Activated T-helper 2 cell treated with anti-CD3 and anti-CD28 coated beads, Interferon-gamma antibody, Interleukin-2, Interleukin-4, amounts not matched to agents 10 μg/mL and 5 μg/mL and 100 μg/mL, durations not matched to agents 14 hours and 24 hours and 36 hours (primary cell): Measurements from ENCODE around the gene ZDHHC7. TPM values are rescaled to one million over a fixed set of nuclear protein-coding genes. Genes with fewer than 3 reads are reported as not detected.
"Not testable (repeated sequence)": the region's sequence is repeated elsewhere in the genome, so short reads cannot be mapped to it uniquely, and the experiment has no call there.

Experiments
- DNase-seq: peaks from one replicate; pipeline ENCODE4 v3.0.0; 2021; ENCODE audit warnings: low spot score
- H3K27ac Mint-ChIP-seq: one replicate; pipeline ENCODE4 v1.8.0; 2021; ENCODE audit warnings: mixed read lengths
- H3K27me3 Mint-ChIP-seq: one replicate; pipeline ENCODE4 v1.8.0; 2021; ENCODE audit warnings: low read depth, mixed read lengths
- H3K36me3 Mint-ChIP-seq: one replicate; pipeline ENCODE4 v1.8.0; 2021; ENCODE audit warnings: low read depth, mixed read lengths
- H3K4me1 Mint-ChIP-seq: one replicate; pipeline ENCODE4 v1.8.0; 2021; ENCODE audit warnings: low read depth, mixed read lengths
- H3K4me3 Mint-ChIP-seq: one replicate; pipeline ENCODE4 v1.8.0; 2021; ENCODE audit warnings: low read depth, mild to moderate bottlenecking, moderate library complexity, mixed read lengths
- H3K9me3 Mint-ChIP-seq: one replicate; pipeline ENCODE4 v1.8.0; 2021; ENCODE audit warnings: mixed read lengths
- intact Hi-C: fragments of 100-400 bp; cut with micrococcal nuclease; formaldehyde crosslinking; loops from one replicate; pipeline ENCODE4 v1.15.1; 2023
- total RNA-seq: library from RNA; stranded (reverse); gene quantifications from 2 replicates; pipeline ENCODE4 v1.2.3, GENCODE V29; 2022

Gene ZDHHC7
- total RNA-seq: 29.1 and 30.0 TPM in 2 replicates

DNA sequence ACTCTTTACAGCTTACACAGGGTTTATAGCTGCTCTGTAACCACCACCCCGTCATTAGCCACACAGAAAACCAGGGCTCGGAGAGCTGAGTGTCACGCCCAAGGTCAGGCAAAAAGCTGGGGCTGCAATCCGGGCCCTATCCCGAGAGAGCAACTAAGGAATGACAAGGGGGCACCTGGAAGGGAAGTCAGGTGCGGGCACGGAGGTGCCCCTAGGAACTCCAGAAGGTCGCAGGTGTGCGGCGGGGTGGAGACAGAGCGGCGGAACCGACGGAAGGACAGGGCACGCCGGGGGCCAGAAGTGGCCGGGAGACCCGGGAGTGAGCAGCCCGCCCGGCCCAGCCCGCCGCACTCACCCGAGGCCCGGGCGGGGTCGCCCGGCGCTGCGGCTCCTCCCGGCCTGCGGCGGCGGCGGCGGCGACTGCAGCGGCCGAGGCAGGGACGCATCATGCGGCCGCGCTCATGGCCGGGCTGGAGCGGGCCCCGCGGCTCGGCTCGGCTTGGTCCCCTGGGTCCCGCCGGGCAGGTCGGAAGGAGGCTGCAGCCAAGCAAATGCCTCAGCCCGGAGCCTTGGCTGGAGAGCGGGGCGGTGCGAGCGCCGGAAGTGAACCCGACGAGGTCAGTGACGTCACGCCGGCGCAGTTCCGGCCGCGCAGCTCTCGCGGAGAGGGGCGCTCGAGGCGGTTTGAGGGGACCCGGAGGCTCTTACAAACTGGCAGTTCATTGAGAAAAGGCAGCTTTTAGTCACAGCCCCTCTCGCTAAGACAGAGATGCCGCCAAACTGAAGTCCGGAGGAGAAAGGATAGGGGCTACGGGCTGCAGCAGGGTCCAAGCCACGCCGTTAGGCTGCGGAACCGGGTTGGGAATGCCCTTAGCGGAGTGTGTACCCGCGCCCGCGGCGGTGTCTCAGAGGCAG lies at the start of gene ZDHHC7:
ZDHHC7 (minus strand) TSS at position 605 of the 915 bp plus-strand sequence. CDS start 20,917 bp downstream, outside the sequence.
- Mint-ChIP-seq H3K27me3 (no peaks in the 10 kb centered on the region), H3K36me3 (peaks cover 8% of the 10 kb centered on the region), H3K4me1 (peaks cover 17% of the 10 kb centered on the region), H3K9me3 (no peaks in the 10 kb centered on the region), H3K4me3 (peak within 1 kb of the TSS; percentile 97), H3K27ac (peak within 1 kb of the TSS; percentile 98)
- intact Hi-C loops: loop anchor here (1.0 to 5.0 kb wide), 2 partner anchors 18 to 76 kb away; no protein-coding TSS in a partner anchor
- peak; percentile 78 for DNase-seq

DNA sequence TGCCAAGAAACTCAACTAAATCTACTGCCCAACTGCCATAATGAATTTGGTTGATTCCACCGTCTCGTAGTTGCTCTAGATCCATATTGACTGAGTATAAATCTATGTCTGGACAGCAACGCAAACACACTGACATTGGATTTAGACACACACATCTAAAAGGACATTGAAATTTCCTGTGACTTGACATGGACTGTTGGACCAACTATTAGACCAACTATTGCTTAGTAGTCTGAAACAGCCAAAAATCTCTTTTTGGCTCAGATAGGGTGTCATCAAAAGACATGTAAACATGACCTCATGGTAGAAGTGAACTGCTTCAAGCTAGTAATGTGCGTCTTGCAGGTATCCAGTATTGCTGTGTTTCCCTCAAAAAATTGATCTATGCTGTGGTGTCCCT lies 47.6 kb upstream of the ZDHHC7 start:
- Mint-ChIP-seq H3K4me1 (peaks cover 36% of the 10 kb centered on the region), H3K27ac (no peak overlapping the region), H3K4me3 (no peak overlapping the region), H3K9me3 (no peaks in the 10 kb centered on the region), H3K27me3 (peaks cover 10% of the 10 kb centered on the region), H3K36me3 (peaks cover 23% of the 10 kb centered on the region)
- DNase-seq: no peak
- intact Hi-C loops: no loop called here

GRCh38 chr16:85057948-85058347 lies 46.6 kb upstream of the ZDHHC7 start:
- H3K27me3 Mint-ChIP-seq: peaks cover 10% of the 10 kb centered on the region
- no peaks in the 10 kb centered on the region for H3K9me3 Mint-ChIP-seq
- DNase-seq: no peak
- H3K4me1 Mint-ChIP-seq: peaks cover 38% of the 10 kb centered on the region
- H3K4me3 Mint-ChIP-seq: no peak overlapping the region
- intact Hi-C loops: no loop called here
- H3K27ac Mint-ChIP-seq: no peak overlapping the region
- peaks cover 28% of the 10 kb centered on the region for H3K36me3 Mint-ChIP-seq

GRCh38 chr16:85057212-85057889 lies 46.0 kb upstream of the ZDHHC7 start:
- H3K27ac Mint-ChIP-seq: no peak overlapping the region
- H3K27me3 Mint-ChIP-seq: peaks cover 10% of the 10 kb centered on the region
- DNase-seq: no peak
- no peaks in the 10 kb centered on the region for H3K9me3 Mint-ChIP-seq
- peaks cover 28% of the 10 kb centered on the region for H3K36me3 Mint-ChIP-seq
- no peak overlapping the region for H3K4me3 Mint-ChIP-seq
- intact Hi-C loops: no loop called here
- H3K4me1 Mint-ChIP-seq: peaks cover 38% of the 10 kb centered on the region

DNA sequence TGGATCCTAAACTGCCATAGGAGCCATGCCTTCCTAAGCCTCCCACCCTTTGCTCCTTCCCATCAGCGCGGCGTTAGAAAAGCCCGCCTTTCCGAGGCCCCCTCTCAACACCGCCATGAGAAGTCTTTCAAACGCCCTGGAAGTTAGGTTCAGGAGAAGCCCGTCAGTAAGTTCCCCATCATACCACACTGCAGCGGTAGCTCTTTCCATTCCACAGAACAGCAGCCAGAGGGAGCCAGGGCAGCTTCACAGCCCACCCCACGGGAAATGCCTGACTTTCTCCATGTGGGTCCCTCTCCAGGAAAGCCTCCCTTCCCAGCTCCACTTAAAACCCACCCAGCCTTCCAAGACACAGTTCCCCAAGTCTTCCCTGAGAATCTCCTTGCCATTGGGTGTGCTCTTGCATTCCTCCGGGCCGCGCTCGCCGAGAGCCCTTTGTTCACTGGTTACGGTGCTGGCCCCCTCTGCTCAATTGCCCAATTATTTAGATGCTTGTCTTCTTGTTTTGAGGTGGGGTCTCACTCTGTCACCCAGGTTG lies 44.9 kb upstream of the ZDHHC7 start:
- DNase-seq: no peak
- Mint-ChIP-seq H3K9me3 (no peaks in the 10 kb centered on the region), H3K27me3 (peaks cover 11% of the 10 kb centered on the region), H3K36me3 (peaks cover 26% of the 10 kb centered on the region), H3K4me3 (peak overlapping the region; percentile 37), H3K27ac (peak overlapping the region; percentile 80), H3K4me1 (peaks cover 36% of the 10 kb centered on the region)
- intact Hi-C loops: no loop called here

- H3K36me3 Mint-ChIP-seq: peaks cover 25% of the 10 kb centered on the region
- DNase-seq: peak; percentile 85
- intact Hi-C loops: loop anchor here (1.0 to 2.0 kb wide), 3 partner anchors 26 to 39 kb away; no protein-coding TSS in a partner anchor
- H3K4me1 Mint-ChIP-seq: peaks cover 35% of the 10 kb centered on the region
- H3K27me3 Mint-ChIP-seq: peaks cover 12% of the 10 kb centered on the region
- peak overlapping the region; percentile 80 for H3K27ac Mint-ChIP-seq
- H3K9me3 Mint-ChIP-seq: no peaks in the 10 kb centered on the region
- H3K4me3 Mint-ChIP-seq: peak overlapping the region; percentile 37
Observed at GRCh38 chr16:85055493-85056210, 44.3 kb upstream of the ZDHHC7 start.

GRCh38 chr16:85054948-85055492 lies 43.7 kb upstream of the ZDHHC7 start:
- H3K4me3 Mint-ChIP-seq: peak overlapping the region; percentile 37
- peaks cover 25% of the 10 kb centered on the region for H3K36me3 Mint-ChIP-seq
- H3K4me1 Mint-ChIP-seq: peaks cover 35% of the 10 kb centered on the region
- H3K27ac Mint-ChIP-seq: peak overlapping the region; percentile 80
- intact Hi-C loops: loop anchor here (1.0 to 2.0 kb wide), 3 partner anchors 26 to 38 kb away; no protein-coding TSS in a partner anchor
- peaks cover 12% of the 10 kb centered on the region for H3K27me3 Mint-ChIP-seq
- no peak for DNase-seq
- no peaks in the 10 kb centered on the region for H3K9me3 Mint-ChIP-seq

GRCh38 chr16:85054321-85054720 lies 43.0 kb upstream of the ZDHHC7 start:
- peaks cover 25% of the 10 kb centered on the region for H3K36me3 Mint-ChIP-seq
- H3K27ac Mint-ChIP-seq, H3K9me3 Mint-ChIP-seq, H3K4me3 Mint-ChIP-seq, DNase-seq: not testable (repeated sequence)
- intact Hi-C loops: loop anchor here (2.0 kb wide), 1 partner anchor 38 kb away; no protein-coding TSS in a partner anchor
- peaks cover 12% of the 10 kb centered on the region for H3K27me3 Mint-ChIP-seq
- peaks cover 32% of the 10 kb centered on the region for H3K4me1 Mint-ChIP-seq

DNA sequence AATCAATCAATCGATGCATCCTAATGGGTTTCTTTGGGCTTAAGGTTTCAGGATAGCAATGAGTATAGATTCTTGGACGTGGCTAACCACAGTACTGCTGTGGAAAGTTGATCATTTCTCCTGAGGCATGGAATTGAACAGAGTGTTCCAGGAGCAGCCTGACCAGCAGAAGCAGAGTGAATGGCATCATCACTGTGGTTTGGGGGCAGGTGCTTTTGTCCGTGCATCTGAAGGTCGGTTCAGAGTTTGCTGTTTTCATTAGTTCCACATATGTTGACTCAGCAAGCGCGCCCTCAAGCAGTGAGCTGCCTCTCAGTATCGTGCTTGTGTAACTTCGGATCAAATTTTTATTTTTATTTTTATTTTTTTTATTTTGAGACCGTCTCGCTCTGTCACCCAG lies 41.2 kb upstream of the ZDHHC7 start:
- Mint-ChIP-seq H3K4me3 (no peak overlapping the region), H3K9me3 (no peaks in the 10 kb centered on the region), H3K4me1 (peaks cover 32% of the 10 kb centered on the region), H3K36me3 (peaks cover 13% of the 10 kb centered on the region), H3K27ac (no peak overlapping the region), H3K27me3 (peaks cover 8% of the 10 kb centered on the region)
- intact Hi-C loops: no loop called here
- no peak for DNase-seq

- Mint-ChIP-seq H3K4me3 (no peak overlapping the region), H3K27ac (no peak overlapping the region), H3K4me1 (peaks cover 24% of the 10 kb centered on the region), H3K36me3 (peaks cover 9% of the 10 kb centered on the region), H3K27me3 (peaks cover 8% of the 10 kb centered on the region), H3K9me3 (no peaks in the 10 kb centered on the region)
- DNase-seq: no peak
- intact Hi-C loops: no loop called here
Observed at GRCh38 chr16:85051683-85052082, 40.3 kb upstream of the ZDHHC7 start.

- H3K4me1 Mint-ChIP-seq: peaks cover 18% of the 10 kb centered on the region
- intact Hi-C loops: no loop called here
- no peak overlapping the region for H3K4me3 Mint-ChIP-seq
- H3K36me3 Mint-ChIP-seq: peaks cover 9% of the 10 kb centered on the region
- no peak overlapping the region for H3K27ac Mint-ChIP-seq
- DNase-seq: no peak
- no peaks in the 10 kb centered on the region for H3K9me3 Mint-ChIP-seq
- peaks cover 8% of the 10 kb centered on the region for H3K27me3 Mint-ChIP-seq
Observed at GRCh38 chr16:85051067-85051581, 39.8 kb upstream of the ZDHHC7 start.
